Measurements from ENCODE around the gene C6orf62.
"Not testable (repeated sequence)": the region's sequence is repeated elsewhere in the genome, so short reads cannot be mapped to it uniquely, and the experiment has no call there.

C6orf62 gene

DNA sequence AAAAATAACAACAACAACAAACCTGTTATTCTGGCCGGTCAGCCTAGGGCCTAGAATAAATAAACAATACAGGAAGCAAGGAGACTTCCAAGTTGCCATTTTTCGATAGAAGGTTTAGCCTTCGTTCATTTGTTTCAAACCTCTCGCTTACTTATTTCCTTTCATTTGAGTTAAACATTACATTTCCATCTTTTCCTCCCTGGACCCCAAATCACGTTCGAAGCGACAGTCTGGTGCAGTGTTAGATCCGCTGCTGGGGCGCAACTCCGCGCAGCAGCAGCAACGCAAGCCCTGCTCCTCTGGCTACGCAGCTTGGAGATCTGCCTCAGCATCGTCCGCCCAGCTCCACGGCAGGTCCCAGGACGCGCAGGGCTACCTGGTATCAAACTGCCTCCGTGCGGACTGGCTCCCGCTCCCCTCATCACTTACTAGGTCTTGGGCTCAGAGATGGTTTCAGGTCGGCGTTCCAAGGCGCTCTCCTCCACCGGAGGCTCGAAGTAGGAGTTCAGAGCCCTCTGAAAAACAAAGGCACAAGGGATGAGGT, 52.8 kb downstream of the C6orf62 start:
- peak; percentile 82 for DNase-seq

DNA sequence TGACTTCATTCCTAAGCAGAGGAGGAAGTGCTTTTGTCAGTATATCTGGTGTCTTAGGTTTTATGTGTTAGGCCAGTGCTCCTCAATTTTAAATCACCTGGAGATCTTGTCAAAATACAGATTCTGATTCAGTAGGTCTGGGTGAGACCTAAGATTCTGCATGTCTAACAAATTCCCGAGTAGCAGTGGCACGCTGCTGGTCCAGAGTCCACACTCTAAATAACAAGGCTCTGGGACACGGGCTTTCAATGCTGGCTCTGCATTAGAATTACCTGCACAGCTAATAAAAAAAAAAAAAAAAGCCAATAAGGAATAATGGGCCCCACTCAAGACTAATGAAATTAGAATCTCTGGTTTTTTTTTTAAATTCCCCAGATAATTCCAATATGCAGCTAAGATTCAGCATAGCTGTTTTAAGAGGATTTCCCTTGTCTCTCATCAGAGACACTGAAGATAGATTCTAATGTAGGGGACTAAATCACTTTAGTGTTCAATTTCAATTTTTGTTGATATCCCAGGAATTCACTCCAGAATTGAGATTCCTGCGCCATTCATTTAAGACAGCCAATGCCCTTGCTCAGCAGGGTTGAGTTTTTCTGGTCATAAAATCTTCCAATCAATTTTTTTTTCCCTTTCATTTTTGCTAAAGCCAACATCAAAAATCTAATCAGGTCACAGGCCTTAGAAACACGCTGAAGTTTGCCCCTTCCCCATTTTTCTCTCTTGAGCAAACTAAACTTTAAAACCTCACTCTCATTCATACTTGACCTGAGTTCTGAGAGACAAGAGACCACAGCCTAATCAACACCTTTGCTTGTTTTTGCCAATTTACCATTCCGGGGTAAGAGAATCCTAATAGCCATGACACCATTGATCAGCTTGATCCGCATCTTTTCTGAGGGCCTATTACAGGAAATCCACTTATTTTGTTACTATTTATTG, 54.6 kb downstream of the C6orf62 start:
- no peak for DNase-seq

DNA sequence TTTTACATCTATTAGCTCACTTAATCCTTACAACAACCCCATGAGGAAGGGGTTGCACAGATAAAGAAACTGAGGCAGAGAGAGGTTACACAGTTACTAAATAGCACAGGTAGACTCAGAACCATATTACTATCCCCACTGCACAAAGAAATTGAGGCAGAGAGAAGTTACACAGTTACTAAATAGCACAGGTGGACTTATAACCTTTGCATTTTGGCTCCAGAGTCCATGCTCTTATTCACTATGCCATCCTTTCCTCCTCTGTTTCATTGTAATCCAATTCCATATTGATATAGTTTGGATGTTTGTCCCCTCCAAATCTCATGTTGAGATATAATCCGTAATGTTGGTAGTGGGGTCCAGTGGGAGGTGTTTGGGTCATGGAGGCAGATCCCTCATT, 55.8 kb downstream of the C6orf62 start:
- DNase-seq = no peak

DNA sequence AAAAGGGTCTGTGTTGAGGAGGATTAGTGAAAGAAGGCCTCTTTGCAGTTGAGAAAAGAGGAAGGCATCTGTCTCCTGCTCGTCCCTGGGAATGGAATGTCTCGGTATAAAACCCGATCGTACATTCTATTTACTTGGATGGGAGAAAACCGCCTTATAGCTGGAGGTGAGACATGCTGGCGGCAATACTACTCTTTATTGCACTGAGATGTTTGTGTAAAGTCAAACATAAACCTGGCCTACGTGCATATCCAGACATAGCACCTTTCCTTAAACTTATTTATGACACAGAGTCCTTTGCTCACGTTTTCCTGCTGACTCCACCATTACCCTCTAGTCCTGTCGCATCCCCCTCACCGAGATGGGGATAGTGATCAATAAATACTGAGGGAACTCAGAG, 56.7 kb downstream of the C6orf62 start:
- DNase-seq = no peak

DNA sequence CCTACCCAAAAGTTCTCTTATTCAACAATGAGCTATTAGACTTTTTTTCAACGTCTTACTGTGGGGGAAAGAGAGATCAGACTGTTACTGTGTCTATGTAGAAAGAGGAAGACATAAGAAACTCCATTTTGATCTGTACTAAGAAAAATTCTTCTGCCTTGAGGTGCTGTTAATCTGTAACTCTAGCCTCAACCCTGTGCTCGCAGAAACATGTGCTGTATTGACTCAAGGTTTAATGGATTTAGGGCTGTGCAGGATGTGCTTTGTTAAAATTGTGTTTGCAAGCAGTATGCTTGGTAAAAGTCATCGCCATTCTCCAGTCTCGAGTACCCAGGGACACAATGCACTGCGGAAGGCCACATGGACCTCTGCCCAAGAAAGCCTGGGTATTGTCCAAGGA, 57.2 kb downstream of the C6orf62 start:
- DNase-seq = not testable (repeated sequence)

DNA sequence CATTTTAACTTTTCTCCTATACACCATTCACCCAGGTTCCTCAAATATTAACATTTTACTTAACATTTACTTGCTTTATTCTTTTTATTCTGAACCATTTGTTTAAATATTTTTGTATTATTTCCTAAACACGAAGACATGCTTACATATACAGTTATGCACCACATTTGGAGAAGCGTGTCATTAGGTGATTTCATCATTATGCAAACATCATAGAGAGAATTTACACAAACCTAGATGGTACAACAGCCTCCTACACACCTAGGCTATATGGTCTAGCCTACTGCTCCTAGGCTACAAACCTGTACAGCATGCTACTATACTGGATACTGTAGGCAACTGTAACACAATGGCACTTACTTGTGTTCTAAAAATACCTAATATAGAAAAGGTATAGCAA, 58.8 kb downstream of the C6orf62 start:
- DNase-seq = no peak

DNA sequence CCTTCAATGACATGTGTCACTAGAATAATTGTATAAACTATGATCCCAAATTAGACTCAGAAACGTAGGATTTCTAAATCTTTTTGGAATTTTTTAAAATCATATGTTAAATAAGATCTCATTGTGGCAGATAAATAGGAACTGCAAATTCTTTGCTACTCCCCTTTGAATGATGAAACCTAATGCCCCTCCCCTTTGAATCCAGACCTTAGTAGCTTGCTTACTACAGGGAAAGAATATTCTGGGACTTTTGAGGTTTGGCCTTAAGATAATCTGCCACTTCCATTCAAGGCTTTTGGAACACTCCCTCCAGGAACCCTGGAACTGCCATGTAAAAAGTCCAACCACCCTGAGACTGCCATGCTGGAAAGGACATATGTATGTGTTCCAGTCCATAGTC, 59.4 kb downstream of the C6orf62 start:
- DNase-seq = no peak

DNA sequence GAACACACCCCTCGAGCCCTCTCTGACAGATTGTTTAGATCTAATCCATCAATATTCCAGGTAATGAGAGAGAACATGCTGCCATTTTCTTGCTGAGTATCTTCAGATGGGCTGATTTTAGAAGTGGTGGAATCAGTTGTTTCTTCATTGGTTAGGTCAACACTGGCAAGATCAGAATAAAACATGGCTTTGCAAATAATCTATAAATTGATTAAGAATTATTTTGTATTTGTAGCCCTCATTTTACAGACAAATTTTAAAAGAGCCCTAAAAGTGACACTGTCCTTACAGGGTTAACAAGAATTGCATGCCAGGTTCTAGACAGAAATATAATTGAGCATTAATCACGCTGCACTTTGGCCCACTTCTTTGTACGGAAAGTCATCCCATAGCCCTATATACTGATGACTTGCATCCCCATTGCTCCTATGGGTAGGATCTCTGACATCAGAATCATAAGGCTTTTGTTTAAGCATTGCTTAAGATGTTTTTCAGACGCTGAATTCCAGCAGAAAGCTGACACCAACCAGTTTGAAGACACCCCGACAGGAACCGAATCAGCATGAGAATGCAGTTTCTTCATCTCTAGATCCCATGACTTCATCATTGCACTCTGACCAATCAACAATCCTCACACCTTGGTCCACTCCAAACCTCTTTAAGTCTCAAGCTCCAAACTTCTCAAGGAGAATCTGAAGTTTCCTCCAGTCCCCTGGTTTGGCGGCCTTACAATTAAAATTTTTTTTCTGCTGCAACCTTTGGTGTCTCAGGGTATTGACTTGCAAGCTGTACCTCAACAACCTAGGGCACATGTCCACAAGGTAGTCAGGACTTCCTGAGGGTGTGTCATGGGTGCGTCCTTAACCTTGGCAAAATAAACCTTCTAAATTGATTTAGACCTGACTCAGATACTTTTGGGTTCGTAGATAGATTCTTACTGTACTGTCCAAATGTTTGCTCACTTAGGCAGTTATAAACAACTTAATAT, 60.1 kb downstream of the C6orf62 start:
- DNase-seq = no peak

DNA sequence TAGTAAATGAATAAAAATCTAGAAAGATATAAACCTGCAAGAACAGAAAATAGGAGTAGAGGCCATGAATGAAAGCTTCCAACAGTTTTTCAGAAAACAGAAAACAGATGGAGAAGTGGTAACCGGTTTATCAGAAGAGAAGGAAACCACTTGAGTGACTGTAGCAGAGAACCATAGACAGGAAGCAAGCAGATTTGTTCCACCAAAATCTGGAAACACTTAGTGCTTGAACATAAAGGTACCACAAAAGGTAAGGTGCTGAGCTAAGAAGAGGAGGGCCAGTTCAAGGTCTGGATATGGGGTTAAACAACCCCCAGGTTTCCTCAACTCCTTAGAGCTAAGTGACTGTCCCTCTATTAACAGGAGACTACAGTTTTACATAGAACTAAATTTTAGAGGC, 63.7 kb downstream of the C6orf62 start:
- DNase-seq = no peak

Data from activated effector memory CD4-positive, alpha-beta T cell treated with anti-CD3 and anti-CD28 coated beads, Interleukin-2, amount 50 U/mL, for 16 hours (primary cell).